Vagina (tissue), 2 donors: ENCODE results near the gene TXNRD2. TPM values are rescaled to one million over a fixed set of nuclear protein-coding genes. Genes with fewer than 3 reads are reported as not detected.
"Not testable (repeated sequence)": the region's sequence is repeated elsewhere in the genome, so short reads cannot be mapped to it uniquely, and the experiment has no call there.

Source experiments
- DNase-seq, 2 donors: peaks; one replicate each; pipeline ENCODE4 v3.0.0-alpha.2; 2017; ENCODE audit errors: extremely low spot score in 2 of 2
- H3K27ac ChIP-seq: fragments of 200-600 bp; sonication (generic); one replicate; pipeline ENCODE4 v1.5.1; 2019
- H3K27me3 ChIP-seq: fragments of 200-600 bp; sonication (generic); one replicate; pipeline ENCODE4 v1.5.1; 2019
- H3K36me3 ChIP-seq, 2 donors: fragments of 200-600 bp; sonication (generic); one replicate each; pipeline ENCODE4 v1.5.1; 2017 to 2019
- H3K4me1 ChIP-seq: fragments of 200-600 bp; sonication (generic); one replicate; pipeline ENCODE4 v1.5.1; 2019
- H3K4me3 ChIP-seq, 2 donors: fragments of 200-600 bp; sonication (generic); 1 replicate in 1 of 2; 2 replicates in 1 of 2; pipeline ENCODE4 v1.5.1; 2016 to 2019
- H3K9me3 ChIP-seq: fragments of 200-600 bp; sonication (generic); one replicate; pipeline ENCODE4 v1.5.1; 2019
- CTCF ChIP-seq, 3 experiments: fragments of 450-650 bp in 2 of 3; fragments of 200-600 bp in 1 of 3; sonication (generic) in 1 of 3; IDR thresholded peaks; one replicate each; pipeline ENCODE4 v1.5.1; 2017 to 2019; ENCODE audit warnings: antibody characterized with exemption in 3 of 3, mild to moderate bottlenecking in 2 of 3, moderate library complexity in 2 of 3
- POLR2A ChIP-seq, 2 donors: fragments of 450-650 bp; IDR thresholded peaks; one replicate each; pipeline ENCODE4 v1.6.1; 2017; ENCODE audit warnings: antibody characterized with exemption in 2 of 2, mild to moderate bottlenecking in 2 of 2, moderate library complexity in 2 of 2
- POLR2AphosphoS5 ChIP-seq, 2 donors: sonication (generic); formaldehyde crosslinking; IDR thresholded peaks; one replicate each; pipeline ENCODE4 v1.9.0; 2017; ENCODE audit warnings: antibody characterized with exemption in 2 of 2, mild to moderate bottlenecking in 2 of 2, low read depth in 1 of 2; ENCODE audit not compliant: insufficient read depth in 1 of 2
- intact Hi-C: fragments of 100-400 bp; cut with DNase I; formaldehyde crosslinking; loops from one replicate; pipeline ENCODE4 v1.15.1; 2023
- total RNA-seq: library from RNA; depleted of rRNA; stranded (reverse); fragments of >200 nt; gene quantifications from one replicate; pipeline ENCODE4 v1.2.3, GENCODE V29; 2016

The TXNRD2 gene
- total RNA-seq, 1 donor from 2014 or later: 13.5 TPM

GRCh38 chr22:19832476-19833108, 109.0 kb downstream of the TXNRD2 start:
- H3K9me3 ChIP-seq: no peaks in the 10 kb centered on the region
- H3K36me3 ChIP-seq: no peaks in the 10 kb centered on the region
- no peaks in the 10 kb centered on the region for H3K27me3 ChIP-seq
- TF ChIP-seq POLR2A (IDR thresholded peaks at IDR 0.05) (no peak), CTCF (IDR thresholded peaks at IDR 0.05) (no peak), POLR2AphosphoS5 (IDR thresholded peaks at IDR 0.05; ENCODE audit: insufficient read depth in 1 of 2, low read depth in 1 of 2) (no peak)
- intact Hi-C loops: no loop called here
- no peaks in the 10 kb centered on the region for H3K4me1 ChIP-seq
- no peak overlapping the region for H3K4me3 ChIP-seq
- peak in 1 of 2 donors; percentile 49 for DNase-seq
- no peak overlapping the region for H3K27ac ChIP-seq

- H3K27ac ChIP-seq, intact Hi-C loops, H3K4me1 ChIP-seq, H3K36me3 ChIP-seq, H3K9me3 ChIP-seq, H3K27me3 ChIP-seq, DNase-seq, H3K4me3 ChIP-seq: not testable (repeated sequence)
These were observed 109.6 kb downstream of the TXNRD2 start for GRCh38 chr22:19831979-19832378.

GRCh38 chr22:19831016-19831415, 110.6 kb downstream of the TXNRD2 start:
- intact Hi-C loops: no loop called here

GRCh38 chr22:19828035-19828401, 113.6 kb downstream of the TXNRD2 start:
- H3K27ac ChIP-seq: no peak overlapping the region
- no peaks in the 10 kb centered on the region for H3K36me3 ChIP-seq
- H3K4me3 ChIP-seq: no peak overlapping the region
- H3K9me3 ChIP-seq: no peaks in the 10 kb centered on the region
- no peaks in the 10 kb centered on the region for H3K4me1 ChIP-seq
- TF ChIP-seq CTCF (IDR thresholded peaks at IDR 0.05) (no peak), POLR2A (IDR thresholded peaks at IDR 0.05) (no peak), POLR2AphosphoS5 (IDR thresholded peaks at IDR 0.05; ENCODE audit: insufficient read depth in 1 of 2, low read depth in 1 of 2) (no peak)
- no peaks in the 10 kb centered on the region for H3K27me3 ChIP-seq
- no peak for DNase-seq
- intact Hi-C loops: no loop called here

More at GRCh38 chr22:19831016-19831415, 110.6 kb downstream of the TXNRD2 start:
- TF ChIP-seq POLR2AphosphoS5 (IDR thresholded peaks at IDR 0.05; ENCODE audit: insufficient read depth in 1 of 2, low read depth in 1 of 2) (no peak), POLR2A (IDR thresholded peaks at IDR 0.05) (no peak), CTCF (IDR thresholded peaks at IDR 0.05) (no peak)
- no peak for DNase-seq
- Histone ChIP-seq H3K27ac (no peak overlapping the region), H3K27me3 (no peaks in the 10 kb centered on the region), H3K4me1 (no peaks in the 10 kb centered on the region), H3K36me3 (no peaks in the 10 kb centered on the region), H3K4me3 (no peak overlapping the region), H3K9me3 (no peaks in the 10 kb centered on the region)

- Histone ChIP-seq H3K9me3 (no peaks in the 10 kb centered on the region), H3K4me3 (no peak overlapping the region), H3K27me3 (no peaks in the 10 kb centered on the region), H3K36me3 (no peaks in the 10 kb centered on the region), H3K27ac (no peak overlapping the region), H3K4me1 (no peaks in the 10 kb centered on the region)
- no peak for DNase-seq
- intact Hi-C loops: no loop called here
- TF ChIP-seq CTCF (IDR thresholded peaks at IDR 0.05) (no peak), POLR2A (IDR thresholded peaks at IDR 0.05) (no peak), POLR2AphosphoS5 (IDR thresholded peaks at IDR 0.05; ENCODE audit: insufficient read depth in 1 of 2, low read depth in 1 of 2) (no peak)
These were observed 114.1 kb downstream of the TXNRD2 start for GRCh38 chr22:19827341-19828034.
